Inflammatory macrophage treated with lipopolysaccharide for 1 hour (primary cell): ENCODE data around the gene PVALB.
"Not testable (repeated sequence)": the region's sequence is repeated elsewhere in the genome, so short reads cannot be mapped to it uniquely, and the experiment has no call there.

Experiments used
- DNase-seq, 2 donors: peaks; one replicate each; pipeline ENCODE4 v3.0.0-alpha.2; 2020 to 2022

PVALB gene

GRCh38 chr22:36754881-36755280, 62.0 kb downstream of the PVALB start:
- not testable (repeated sequence) for DNase-seq

- no peak for DNase-seq
Observed at GRCh38 chr22:36753916-36754315, 62.9 kb downstream of the PVALB start.

- DNase-seq: no peak
Observed at GRCh38 chr22:36753120-36753802, 63.6 kb downstream of the PVALB start.
